GM18498 (cell line): Measurements from ENCODE around the gene SLC7A1.

Experiments used
- ATAC-seq: cut with Tn5 transposase; IDR thresholded peaks from one replicate; pipeline ENCODE4 v1.9.1; 2021; ENCODE audit warnings: mild to moderate bottlenecking, moderate library complexity; ENCODE audit not compliant: unreplicated experiment

The SLC7A1 gene

DNA sequence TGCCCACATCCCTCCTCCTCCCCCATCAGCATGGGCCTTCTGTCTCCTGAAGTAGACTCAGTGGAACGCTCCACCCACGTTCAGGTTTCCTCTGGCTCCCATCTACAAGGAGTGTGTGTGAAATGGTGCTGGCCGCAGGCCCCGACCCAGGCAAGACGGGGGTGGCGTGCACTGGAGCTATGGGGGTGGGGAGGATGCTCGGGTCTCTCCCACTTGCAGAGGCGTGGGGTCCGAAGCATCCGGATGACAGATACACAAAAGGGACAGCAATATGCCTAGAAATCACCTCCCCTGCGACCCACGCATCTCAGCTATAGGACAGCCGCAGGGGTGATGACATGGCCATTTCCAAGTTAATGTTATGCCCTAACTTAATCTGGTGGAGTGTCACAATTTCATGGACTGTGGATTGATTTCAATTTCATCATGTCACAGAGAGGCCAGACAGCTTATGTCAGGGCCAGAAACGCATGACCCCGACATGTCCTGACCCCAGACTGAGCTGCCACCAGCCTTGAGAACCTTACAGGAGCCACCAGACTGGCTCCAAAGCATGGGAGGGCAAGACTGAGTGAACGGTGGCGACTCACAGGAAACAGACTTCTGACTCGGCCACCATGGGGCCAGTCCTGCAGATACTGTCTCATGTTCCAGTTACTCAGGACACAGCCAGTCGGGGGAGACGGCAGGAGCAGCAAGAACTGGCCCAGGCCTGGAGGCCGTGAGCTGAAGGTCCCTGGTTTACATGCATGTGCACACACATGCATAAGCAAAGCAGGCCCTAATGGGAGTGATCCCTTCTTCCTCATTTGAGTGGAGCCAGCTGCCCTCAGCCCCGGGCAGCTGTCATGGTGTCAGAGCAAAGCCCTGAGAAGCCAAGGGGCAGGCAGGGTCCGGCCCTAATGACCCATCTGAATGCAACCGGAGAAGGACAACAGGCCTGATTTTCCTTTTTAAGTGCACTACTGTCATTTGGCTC, 82.2 kb downstream of the SLC7A1 start:
- ATAC-seq = no peak

DNA sequence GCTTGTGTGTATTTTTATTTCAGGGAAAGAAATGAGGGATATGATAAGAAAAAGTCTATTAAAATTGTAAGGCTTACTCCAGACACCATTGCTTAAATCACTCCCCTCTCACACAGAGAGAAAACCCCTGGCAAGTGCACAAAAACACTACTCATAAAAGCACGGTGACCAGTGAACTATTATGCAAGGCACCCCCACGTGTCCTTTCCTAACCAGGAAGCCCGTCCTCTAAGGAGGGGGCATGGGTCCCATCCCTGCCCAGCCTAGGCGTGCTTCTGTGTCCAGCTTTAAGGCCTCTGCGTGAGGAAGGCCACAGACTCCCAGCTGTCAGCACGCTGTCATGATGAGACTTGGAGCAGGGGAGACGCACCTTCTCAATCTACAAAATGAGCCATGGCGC, 83.5 kb downstream of the SLC7A1 start:
- ATAC-seq = no peak

DNA sequence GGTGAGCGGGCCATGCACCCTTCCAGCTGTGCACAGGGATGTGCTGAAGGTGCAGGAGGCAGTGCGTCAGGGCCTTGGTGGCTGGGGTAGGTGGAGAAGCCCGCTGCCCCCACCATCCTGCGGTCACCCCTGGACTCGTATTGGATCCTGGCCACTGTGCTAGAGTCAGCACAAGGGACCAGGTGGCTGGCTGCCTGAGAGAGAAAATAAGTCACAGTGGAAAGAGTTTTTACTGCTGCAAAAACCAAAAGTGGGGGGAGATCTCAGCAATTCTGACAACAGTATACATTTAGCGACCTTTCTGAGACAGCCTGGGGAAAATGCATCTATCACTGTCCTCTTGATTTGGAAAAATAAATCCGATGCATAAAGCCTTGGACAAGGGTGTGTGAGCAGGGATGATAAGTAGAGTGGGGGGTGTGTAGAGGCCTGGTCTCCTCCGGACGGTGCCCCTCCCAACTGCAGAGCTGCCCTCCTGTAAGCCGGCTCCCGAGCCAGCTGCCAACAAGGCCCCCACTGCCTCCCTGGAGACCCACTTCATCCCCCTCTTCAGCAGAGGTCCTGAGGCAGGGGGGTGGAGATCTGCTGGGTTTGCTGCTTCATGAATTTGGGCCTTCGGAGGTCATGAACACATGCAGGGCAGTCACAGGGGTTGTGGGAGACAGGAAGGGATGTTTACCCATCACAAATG, 84.2 kb downstream of the SLC7A1 start:
- ATAC-seq = no peak

DNA sequence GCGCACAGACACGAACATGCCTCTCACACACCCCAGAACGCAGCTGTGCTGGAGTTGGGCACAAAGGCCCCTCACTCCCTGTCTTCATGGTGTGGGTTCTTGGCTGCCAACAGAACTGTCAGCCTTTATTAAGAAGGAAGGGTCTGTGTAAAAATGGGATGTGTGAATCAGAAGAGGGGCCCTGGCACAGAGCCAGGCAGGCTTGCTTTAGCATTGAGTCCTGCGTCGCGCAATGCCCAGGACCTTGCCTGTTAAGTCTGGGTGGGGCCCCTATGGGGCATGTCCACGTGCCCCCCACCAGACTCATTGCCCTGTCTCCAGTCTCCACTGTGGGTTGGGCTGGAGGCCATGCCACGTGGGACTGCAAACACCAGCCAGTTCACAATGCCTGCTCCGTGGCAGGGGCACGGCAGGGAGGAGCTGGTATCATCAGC, 84.8 kb downstream of the SLC7A1 start:
- ATAC-seq = no peak

DNA sequence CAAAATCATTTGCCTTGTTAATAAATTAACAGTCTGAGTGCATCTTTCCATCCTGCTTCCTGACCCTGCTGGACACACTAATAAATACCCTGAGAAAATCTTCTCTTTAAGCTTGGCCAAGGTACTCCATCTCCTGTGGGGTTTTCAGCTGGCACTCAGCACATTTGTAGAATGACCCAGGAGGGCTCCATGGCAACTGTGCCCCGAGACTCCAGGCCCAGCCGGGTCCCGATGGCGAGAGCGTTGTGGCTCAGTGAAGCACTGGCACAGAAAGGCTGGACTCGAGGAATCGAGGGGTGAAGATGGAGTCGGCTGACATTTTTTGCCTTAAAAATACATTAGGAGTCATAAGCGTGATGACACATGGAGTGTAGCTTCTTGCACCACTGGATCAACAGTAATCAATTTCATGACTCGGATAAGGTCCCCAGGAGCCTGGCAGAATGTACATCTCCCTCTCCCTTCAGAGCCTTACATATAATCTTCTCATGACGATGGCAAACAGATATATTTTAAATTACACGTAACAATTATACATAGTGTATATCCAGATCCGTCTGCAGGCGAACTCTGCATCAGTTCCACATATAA, 85.4 kb downstream of the SLC7A1 start:
- no peak for ATAC-seq

DNA sequence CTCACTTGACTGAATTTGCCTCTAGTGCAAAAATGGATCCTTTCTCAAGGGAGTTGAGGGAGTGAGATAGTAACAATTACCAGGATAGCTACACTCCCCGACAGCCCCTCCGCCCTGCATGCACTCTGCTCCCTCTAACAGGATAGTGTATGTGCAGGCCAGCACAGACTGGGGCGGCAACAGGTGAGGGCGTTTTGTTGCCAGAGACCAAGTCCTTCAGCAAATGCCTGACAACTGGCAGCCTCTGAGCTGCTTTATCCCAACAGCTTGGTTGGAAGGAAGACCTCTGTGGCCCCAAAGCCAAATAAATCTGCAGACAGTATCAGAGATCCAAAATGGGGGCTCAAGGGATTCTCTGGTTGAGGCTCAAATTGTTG, 86.6 kb downstream of the SLC7A1 start:
- no peak for ATAC-seq

DNA sequence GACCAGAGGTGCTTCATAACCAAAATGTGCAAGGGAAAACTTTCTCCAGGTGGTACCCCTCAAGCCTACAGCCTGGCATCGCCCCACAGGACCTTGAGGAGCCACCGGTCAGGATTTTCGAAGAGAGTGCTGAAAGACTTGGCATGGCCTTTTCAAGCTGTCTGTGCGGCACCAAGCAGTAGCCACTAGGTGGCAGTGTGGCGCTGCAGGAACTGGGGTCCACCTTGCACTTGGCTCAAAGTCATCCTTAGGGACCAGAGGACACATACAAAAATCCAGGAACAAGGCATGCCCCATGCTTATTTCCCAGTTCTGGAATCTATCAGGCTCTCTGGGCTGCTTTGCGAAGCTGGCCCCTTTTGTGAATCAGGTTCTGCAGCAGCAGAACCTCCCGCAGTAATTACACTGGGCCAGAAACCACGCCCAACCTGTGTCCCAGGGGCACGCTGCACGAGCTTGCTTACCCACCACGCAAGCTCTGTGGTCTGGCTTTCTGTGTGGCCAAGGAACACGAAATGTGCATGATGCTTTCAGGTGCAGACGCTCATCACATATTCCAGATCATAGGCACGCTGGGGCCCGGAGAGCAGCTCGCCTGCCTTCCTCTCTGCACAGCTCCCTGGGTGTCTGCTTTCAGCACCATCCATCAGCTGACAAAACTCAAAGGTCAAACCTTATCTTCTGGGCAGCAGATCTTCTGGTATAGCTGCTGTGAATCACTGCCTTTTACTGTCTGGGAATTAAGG, 87.2 kb downstream of the SLC7A1 start:
- ATAC-seq = peak; percentile 75

DNA sequence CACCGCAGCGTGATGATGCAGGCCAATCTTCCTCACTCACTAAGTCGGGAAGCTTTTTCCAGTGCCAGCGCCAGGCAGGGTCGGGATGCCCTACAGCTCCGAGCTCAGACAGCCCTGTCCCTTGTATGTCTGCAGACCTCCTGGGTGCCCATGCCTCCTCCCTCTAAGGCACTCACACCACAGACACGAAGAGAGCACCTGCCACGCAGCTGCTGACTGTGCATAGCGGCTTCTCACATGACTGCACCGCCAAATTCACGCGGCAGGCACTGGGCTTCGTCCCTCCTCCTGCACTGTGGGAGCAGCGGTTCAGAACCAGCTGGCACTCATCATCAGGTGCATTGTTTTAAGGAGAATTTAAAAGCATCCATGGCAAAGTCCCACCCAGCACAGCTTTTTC, 88.1 kb downstream of the SLC7A1 start:
- ATAC-seq = no peak

DNA sequence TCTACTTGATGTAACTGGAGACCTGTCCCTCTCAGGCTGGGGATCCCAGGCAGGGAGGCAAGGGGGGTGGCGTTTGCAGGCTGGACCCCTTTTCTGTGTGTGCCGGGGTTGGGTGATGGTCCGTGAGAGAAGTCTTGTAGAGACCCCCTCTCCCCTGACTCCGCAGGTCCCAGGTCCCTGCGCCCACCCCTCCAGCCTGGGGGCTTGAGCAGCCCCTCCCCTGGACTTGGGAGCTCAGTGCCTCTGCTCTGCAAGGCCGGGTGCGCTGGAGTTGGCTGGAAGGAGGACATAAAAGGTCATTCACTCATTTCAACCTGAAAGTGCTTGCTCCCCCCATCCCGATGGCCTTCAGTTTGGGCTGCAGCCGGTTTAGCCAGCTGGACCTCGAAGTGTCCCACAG, 89.5 kb downstream of the SLC7A1 start:
- ATAC-seq = no peak

DNA sequence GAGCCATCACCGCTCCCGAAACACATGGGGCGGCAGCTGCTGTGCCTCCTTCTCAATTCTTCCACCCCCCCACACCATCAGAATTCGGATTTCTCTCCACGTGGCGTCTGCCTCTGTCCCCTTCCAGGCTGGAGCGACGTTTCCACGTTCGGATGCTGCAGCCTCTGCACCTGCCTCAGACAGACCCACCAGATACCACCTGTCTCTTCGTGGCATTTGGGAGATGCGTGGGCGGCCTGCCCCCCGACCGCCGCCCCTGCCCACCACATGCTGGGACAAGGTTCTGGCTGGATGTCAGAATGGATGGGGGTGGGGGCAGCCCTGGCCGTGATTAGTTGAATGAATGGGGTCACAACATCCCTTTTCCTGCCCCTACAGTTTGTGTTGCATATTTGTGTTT, 90.0 kb downstream of the SLC7A1 start:
- ATAC-seq = no peak

DNA sequence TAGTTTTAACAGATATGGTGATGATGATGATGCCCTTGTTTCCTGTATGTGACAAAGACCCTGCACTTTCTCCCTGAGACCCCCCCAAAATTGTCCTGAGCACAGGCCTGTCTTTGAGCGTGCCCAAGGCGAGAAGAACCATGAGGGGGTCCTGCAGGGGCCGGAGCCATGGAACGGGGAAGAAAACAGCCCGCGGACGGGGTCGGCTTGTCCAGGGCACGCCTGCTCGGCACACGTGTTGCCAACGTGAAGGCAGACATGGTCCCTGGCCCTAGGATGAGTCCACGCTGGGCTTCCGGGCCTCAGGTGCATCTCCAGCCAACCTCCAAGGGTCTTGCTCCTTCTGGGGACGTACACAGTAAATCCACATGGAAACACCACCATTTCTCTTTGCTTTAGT, 90.8 kb downstream of the SLC7A1 start:
- ATAC-seq = no peak

DNA sequence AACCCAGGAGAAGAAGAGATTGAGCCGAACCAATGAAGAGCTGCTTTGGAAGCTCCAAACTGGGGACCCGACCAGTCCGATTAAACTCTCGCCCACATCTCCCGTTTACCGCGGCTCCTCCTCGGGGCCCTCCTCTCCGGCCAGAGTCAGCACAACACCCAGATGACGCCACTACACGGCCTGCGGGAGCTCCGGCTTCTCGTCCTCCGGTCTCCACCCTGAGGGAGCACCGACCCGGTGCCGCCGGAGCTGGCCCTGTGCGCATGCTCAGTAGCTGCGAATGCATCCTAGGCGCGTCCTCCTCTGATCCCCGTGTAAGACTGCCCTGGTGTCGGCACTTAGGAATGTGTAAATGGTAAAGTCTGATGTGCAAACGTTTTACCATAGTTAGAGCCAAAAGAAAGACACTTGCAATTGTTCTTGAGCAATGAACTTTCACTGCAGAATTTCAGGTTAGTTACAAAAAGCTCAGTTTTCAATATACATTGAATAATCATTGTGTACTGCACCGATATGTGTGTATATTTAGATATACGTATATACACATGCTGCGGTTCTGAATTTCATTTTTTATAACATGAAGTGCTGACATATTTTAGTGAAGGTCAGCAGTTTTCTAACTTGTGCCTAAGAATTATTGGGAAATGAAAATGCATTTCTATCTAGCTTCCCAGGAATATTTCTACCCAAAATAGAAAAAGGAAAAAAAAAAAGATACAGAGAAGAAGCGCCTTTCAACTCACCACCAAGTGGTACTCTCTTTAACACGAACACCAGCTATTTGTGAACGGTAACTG, 92.2 kb downstream of the SLC7A1 start:
- no peak for ATAC-seq

DNA sequence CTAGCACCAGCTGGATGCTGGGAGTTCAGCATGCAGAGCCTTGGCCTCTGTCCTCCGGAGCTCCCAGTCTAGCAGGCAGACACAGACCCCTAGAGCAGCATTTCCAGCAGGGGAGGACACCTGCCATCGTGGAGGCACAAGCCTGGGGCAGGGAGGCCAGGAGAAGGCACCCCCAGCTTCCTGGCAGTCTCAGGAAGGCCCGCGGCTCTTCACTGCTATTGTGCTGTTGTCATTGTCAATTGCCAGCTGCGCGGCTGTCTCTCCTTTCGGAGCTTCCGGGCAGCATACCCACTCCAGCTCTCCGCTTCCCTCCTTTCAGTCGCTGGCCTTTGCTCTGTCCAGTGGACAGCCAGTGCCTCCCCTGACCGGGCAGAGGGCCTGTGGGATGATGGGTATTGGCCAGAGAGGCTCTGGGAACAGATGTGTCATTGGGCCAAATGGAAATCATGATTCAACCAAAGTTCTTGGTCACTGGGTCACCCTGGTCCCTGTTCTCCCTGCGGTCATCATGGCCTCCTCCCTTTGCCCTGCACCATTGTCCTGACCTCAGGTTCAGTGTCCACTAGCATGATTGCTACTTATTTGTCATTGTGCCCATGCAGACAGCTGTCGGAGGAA, 93.0 kb downstream of the SLC7A1 start:
- no peak for ATAC-seq

DNA sequence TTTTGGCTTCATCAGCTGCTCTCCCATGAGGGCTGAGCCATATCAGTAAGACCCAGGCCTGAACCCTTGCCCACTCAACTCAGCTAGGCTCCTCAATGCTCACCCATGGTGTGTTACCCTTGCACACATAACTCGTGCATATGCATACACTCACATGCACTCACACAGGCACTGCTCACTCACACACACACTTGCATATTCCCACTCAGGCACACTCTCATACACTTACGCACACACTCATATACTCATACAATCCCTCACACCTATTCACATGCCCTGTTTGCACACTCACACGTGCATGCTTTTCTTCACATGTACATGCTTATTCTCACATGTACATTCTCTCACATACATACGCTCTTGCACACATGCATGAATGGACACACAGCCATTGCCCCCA, 93.8 kb downstream of the SLC7A1 start:
- no peak for ATAC-seq

DNA sequence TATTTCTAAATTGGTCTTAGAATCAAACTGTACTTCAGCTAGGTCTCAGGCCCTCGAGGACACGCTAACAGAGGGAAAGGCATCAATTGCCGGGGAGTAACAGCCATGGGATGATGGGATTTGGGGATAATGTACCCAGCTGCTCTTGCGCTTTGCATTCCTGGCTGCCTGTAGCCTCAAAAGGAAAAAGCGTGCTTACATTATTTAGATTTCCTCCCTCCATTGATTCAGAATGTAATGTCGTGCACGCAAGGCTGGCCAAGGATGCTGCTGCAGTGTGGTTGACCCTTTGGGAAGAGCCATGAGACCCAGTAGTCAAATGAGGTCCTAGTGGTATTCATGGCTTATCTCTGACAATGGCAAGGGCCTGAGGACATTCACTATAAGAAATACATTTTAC, 95.1 kb downstream of the SLC7A1 start:
- ATAC-seq = no peak

DNA sequence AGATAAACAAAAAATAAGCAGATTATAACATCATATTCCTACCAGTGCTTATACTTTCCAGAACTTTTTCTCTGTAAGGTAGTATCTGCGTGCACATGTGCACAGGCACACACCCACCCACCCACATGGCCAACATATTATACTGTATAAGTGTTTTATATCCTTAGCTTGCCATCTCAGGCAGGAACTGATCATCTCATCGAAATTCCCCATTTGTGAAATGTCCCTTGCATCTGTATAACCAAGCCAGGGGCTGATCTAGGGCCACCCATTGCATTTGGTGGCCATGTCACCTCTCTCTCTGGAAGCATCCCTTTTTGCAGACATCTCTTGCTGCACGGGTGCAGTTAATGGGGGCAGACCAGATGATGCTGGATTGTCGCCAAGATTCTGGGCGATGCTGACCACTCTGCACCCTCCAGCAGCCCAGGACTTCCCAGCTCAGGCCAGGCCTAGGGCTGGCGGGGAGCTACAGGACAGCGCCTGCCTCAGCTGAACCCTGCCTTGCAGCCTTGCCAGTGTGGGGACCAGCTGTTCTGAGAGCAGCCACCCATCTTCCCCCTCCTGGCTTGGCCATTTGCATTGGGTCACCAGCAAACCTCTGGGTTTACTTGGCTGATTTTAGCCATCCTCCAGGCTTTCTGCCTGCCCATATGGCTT, 95.9 kb downstream of the SLC7A1 start:
- ATAC-seq = no peak

DNA sequence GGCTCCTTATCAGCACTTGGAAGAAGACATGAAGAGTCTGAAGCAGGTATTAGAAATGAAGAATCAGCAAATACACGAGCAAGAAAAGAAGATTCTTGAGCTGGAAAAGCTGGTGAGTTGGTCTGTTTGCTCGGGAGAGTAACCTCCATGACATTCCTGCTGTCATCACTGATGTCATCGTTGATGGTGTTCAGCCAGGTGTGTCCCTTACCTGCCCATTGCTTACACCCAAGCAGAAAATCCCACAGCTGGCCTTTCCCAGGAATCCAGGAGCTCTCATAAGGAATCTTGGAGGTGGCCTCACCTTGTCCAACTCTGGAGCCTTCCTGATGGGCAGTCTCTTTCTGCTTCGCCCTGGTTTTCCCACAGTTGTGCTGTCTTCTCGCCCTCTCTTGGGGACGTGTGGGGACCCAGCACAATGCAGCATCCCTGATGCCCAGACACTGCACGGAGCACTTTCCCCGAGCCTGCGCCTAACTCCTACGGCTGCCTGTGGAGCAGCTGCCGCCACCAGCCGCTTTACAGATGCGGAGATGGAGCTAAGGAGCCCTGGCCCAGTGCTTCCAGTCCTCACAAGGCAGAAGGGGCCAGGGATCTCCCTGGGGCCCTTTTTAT, 97.0 kb downstream of the SLC7A1 start:
- ATAC-seq = no peak

DNA sequence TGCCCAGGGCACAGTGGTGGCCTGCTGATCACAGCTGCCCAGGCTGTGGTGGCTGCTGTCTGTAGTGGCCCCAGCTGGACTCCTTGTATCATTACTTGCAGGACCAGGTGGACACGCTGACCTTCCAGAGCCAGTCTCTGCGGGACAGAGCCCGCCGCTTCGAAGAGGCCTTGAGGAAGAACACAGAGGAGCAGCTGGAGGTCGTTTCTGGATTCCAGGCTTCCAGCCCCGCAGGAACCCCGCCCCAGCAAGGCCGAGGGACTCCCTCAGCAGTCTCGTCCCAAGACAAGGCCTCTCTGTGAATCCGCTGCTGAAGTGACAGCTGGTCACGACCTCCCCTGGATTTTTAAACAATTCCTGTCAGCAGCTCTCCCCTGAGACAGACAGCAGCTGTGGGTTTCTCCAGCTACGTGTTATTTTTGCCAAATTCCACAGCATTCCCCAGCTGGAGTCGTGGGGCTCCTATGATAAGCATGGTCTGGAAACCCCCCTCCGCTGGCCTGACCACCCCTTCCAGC, 98.3 kb downstream of the SLC7A1 start:
- no peak for ATAC-seq

DNA sequence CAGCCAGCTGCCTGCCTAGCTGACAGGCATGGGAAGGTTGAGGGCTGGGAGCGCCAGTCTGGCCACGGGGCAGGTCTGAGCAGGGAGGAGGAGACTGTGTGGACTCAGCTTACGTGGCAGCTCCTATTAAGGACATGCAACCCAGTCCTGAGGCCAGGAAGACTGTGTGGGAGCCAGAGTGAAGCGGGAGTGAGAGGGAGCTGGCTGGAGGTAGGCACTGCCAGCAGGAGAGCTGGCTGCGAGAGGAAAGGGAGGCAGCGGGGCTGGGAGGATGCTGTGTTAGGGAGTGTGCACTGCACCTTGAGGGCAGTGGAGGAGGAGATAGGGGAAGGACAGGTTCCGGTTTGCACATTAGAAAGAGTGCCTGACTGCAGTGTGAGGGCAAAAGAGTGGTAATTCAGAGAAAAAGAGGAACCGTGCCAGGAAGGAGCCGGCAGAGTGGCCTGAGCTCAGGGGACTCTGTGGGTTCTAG, 99.2 kb downstream of the SLC7A1 start:
- peak; percentile 79 for ATAC-seq
